ENCODE results near the gene ZNF396. TPM values are rescaled to one million over a fixed set of nuclear protein-coding genes. Genes with fewer than 3 reads are reported as not detected.

The ZNF396 gene
- total RNA-seq, 1 donor: 2.4 TPM

GRCh38 chr18:35335866-35336265, 41.3 kb downstream of the ZNF396 start:
- DNase-seq (ENCODE audit: low read depth): no peak
- no peak for TF ChIP-seq CTCF (IDR thresholded peaks at IDR 0.05; ENCODE audit: insufficient read depth, low read length)
- H3K4me3 ChIP-seq (ENCODE audit: low read depth, low read length): no peak overlapping the region

GRCh38 chr18:35334821-35335220, 42.3 kb downstream of the ZNF396 start:
- DNase-seq (ENCODE audit: low read depth): peak; percentile 49
- no peak overlapping the region for H3K4me3 ChIP-seq (ENCODE audit: low read depth, low read length)
- no peak for TF ChIP-seq CTCF (IDR thresholded peaks at IDR 0.05; ENCODE audit: insufficient read depth, low read length)

GRCh38 chr18:35334212-35334611, 42.9 kb downstream of the ZNF396 start:
- no peak for DNase-seq (ENCODE audit: low read depth)
- no peak for TF ChIP-seq CTCF (IDR thresholded peaks at IDR 0.05; ENCODE audit: insufficient read depth, low read length)
- no peak overlapping the region for H3K4me3 ChIP-seq (ENCODE audit: low read depth, low read length)

GRCh38 chr18:35331367-35332087, 45.6 kb downstream of the ZNF396 start:
- no peak for DNase-seq (ENCODE audit: low read depth)
- H3K4me3 ChIP-seq (ENCODE audit: low read depth, low read length): no peak overlapping the region
- no peak for TF ChIP-seq CTCF (IDR thresholded peaks at IDR 0.05; ENCODE audit: insufficient read depth, low read length)

- DNase-seq (ENCODE audit: low read depth): no peak
- H3K4me3 ChIP-seq (ENCODE audit: low read depth, low read length): no peak overlapping the region
- no peak for TF ChIP-seq CTCF (IDR thresholded peaks at IDR 0.05; ENCODE audit: insufficient read depth, low read length)
Observed at GRCh38 chr18:35328868-35329267, 48.3 kb downstream of the ZNF396 start.

- TF ChIP-seq CTCF (IDR thresholded peaks at IDR 0.05; ENCODE audit: insufficient read depth, low read length): no peak
- H3K4me3 ChIP-seq (ENCODE audit: low read depth, low read length): no peak overlapping the region
- DNase-seq (ENCODE audit: low read depth): no peak
Observed at GRCh38 chr18:35326695-35327387, 50.3 kb downstream of the ZNF396 start.
